Measurements from ENCODE around the gene PNPLA7. TPM values are rescaled to one million over a fixed set of nuclear protein-coding genes. Genes with fewer than 3 reads are reported as not detected.
"Not testable (repeated sequence)": the region's sequence is repeated elsewhere in the genome, so short reads cannot be mapped to it uniquely, and the experiment has no call there.

Gene PNPLA7
- total RNA-seq, 1 donor, result 2.3 TPM

GRCh38 chr9:137516144-137516917, 33.9 kb downstream of the PNPLA7 start:
- H3K27me3 ChIP-seq (ENCODE audit: insufficient read depth, low read length), result no peaks in the 10 kb centered on the region
- no peak overlapping the region for H3K4me3 ChIP-seq (ENCODE audit: low read length)

GRCh38 chr9:137515338-137515724, 34.9 kb downstream of the PNPLA7 start:
- no peak overlapping the region for H3K4me3 ChIP-seq (ENCODE audit: low read length)
- H3K9me3 ChIP-seq (ENCODE audit: low read depth, low read length), result no peaks in the 10 kb centered on the region
- no peaks in the 10 kb centered on the region for H3K4me1 ChIP-seq (ENCODE audit: insufficient read depth, low read length)
- no peaks in the 10 kb centered on the region for H3K27me3 ChIP-seq (ENCODE audit: insufficient read depth, low read length)

More at GRCh38 chr9:137516144-137516917, 33.9 kb downstream of the PNPLA7 start:
- Histone ChIP-seq H3K4me1 (ENCODE audit: insufficient read depth, low read length) (no peaks in the 10 kb centered on the region), H3K9me3 (ENCODE audit: low read depth, low read length) (no peaks in the 10 kb centered on the region)

GRCh38 chr9:137514691-137515337, 35.4 kb downstream of the PNPLA7 start:
- Histone ChIP-seq H3K4me1 (ENCODE audit: insufficient read depth, low read length) (no peaks in the 10 kb centered on the region), H3K9me3 (ENCODE audit: low read depth, low read length) (no peaks in the 10 kb centered on the region), H3K27me3 (ENCODE audit: insufficient read depth, low read length) (no peaks in the 10 kb centered on the region), H3K4me3 (ENCODE audit: low read length) (no peak overlapping the region)

DNA sequence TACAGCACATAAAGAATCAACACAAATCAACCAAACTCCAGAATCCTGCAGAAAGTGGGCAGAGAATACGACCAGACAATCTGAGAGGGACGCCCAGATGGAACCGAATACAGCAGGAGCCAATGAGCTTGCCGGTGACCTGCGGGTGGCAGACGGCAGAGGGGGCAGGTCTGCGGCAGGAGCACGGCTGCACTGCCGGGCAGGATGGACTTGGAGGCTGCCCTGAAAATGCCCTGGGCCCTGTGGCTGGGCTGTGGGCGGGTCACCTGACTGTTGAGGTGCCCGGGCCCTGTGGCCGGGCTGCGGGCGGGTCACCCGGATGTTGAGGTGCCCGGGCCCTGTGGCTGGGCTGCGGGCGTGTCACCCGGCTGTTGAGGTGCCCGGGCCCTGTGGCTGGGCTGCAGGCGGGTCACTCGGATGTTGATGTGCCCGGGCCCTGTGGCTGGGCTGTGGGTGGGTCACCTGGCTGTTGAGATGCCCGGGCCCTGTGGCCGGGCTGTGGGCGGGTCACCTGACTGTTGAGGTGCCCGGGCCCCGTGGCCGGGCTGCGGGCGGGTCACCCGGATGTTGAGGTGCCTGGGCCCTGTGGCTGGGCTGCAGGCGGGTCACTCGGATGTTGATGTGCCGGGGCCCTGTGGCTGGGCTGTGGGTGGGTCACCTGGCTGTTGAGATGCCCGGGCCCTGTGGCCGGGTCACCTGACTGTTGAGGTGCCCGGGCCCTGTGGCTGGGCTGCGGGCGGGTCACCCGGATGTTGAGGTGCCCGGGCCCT, 36.2 kb downstream of the PNPLA7 start:
- H3K9me3 ChIP-seq (ENCODE audit: low read depth, low read length); H3K4me1 ChIP-seq (ENCODE audit: insufficient read depth, low read length); H3K27me3 ChIP-seq (ENCODE audit: insufficient read depth, low read length); H3K4me3 ChIP-seq (ENCODE audit: low read length): not testable (repeated sequence)

GRCh38 chr9:137513136-137513535, 37.1 kb downstream of the PNPLA7 start:
- H3K4me3 ChIP-seq (ENCODE audit: low read length); H3K4me1 ChIP-seq (ENCODE audit: insufficient read depth, low read length); H3K27me3 ChIP-seq (ENCODE audit: insufficient read depth, low read length); H3K9me3 ChIP-seq (ENCODE audit: low read depth, low read length): not testable (repeated sequence)

GRCh38 chr9:137511758-137512463, 38.3 kb downstream of the PNPLA7 start:
- Histone ChIP-seq H3K9me3 (ENCODE audit: low read depth, low read length) (no peaks in the 10 kb centered on the region), H3K4me3 (ENCODE audit: low read length) (no peak overlapping the region), H3K27me3 (ENCODE audit: insufficient read depth, low read length) (no peaks in the 10 kb centered on the region), H3K4me1 (ENCODE audit: insufficient read depth, low read length) (no peaks in the 10 kb centered on the region)

DNA sequence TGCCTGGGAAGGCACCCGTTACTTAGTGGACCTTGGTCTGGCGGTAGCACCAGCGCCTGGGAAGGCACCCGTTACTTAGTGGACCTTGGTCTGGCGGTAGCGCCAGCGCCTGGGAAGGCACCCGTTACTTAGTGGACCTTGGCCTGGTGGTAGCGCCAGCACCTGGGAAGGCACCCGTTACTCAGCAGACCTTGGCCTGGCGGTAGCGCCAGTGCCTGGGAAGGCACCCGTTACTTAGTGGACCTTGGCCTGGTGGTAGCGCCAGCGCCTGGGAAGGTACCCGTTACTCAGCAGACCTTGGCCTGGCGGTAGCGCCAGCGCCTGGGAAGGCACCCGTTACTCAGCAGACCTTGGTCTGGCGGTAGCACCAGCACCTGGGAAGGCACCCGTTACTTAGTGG, 39.1 kb downstream of the PNPLA7 start:
- not testable (repeated sequence) for H3K27me3 ChIP-seq (ENCODE audit: insufficient read depth, low read length); H3K4me1 ChIP-seq (ENCODE audit: insufficient read depth, low read length); H3K4me3 ChIP-seq (ENCODE audit: low read length); H3K9me3 ChIP-seq (ENCODE audit: low read depth, low read length)

DNA sequence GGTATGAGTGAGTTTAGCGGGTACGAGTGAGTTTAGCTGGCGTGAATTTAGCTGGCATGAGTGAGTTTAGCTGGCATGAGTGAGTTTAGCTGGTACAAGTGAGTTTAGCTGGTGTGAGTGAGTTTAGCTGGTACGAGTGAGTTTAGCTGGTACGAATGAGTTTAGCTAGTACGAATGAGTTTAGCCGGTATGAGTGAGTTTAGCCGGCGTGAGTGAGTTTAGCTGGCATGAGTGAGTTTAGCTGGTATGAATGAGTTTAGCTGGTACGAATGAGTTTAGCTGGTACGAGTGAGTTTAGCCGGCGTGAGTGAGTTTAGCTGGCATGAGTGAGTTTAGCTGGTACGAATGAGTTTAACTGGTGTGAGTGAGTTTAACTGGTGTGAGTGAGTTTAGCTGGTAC, 41.0 kb downstream of the PNPLA7 start:
- no peak overlapping the region for H3K4me3 ChIP-seq (ENCODE audit: low read length)
- H3K4me1 ChIP-seq (ENCODE audit: insufficient read depth, low read length), result no peaks in the 10 kb centered on the region
- H3K27me3 ChIP-seq (ENCODE audit: insufficient read depth, low read length), result no peaks in the 10 kb centered on the region
- H3K9me3 ChIP-seq (ENCODE audit: low read depth, low read length), result no peaks in the 10 kb centered on the region

DNA sequence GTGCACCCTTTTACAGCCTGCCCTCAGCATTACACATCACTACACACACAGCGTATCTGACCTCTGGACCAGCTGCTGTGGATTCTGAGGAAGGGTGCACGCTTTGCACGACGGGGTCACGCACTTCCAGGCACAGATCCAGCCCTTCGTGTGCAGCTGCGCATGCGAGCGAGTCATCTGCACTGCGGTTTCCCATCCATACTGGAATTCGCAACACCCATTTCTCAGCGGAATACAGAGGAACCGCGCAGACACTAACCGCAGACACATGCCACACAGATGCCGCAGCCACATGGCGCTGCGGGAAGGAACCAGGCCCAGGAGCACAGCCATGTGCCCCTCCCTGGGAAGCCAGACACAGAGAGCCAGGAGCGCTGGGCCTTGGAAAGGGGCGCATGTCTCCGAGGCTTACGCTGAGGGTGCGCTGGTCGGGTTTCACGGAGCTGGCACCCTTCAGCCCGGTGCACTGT, 43.5 kb downstream of the PNPLA7 start:
- no peak overlapping the region for H3K4me3 ChIP-seq (ENCODE audit: low read length)
- H3K9me3 ChIP-seq (ENCODE audit: low read depth, low read length), result no peaks in the 10 kb centered on the region
- H3K4me1 ChIP-seq (ENCODE audit: insufficient read depth, low read length), result no peaks in the 10 kb centered on the region
- no peaks in the 10 kb centered on the region for H3K27me3 ChIP-seq (ENCODE audit: insufficient read depth, low read length)

- Histone ChIP-seq H3K4me3 (ENCODE audit: low read length) (no peak overlapping the region), H3K4me1 (ENCODE audit: insufficient read depth, low read length) (no peaks in the 10 kb centered on the region), H3K9me3 (ENCODE audit: low read depth, low read length) (no peaks in the 10 kb centered on the region), H3K27me3 (ENCODE audit: insufficient read depth, low read length) (no peaks in the 10 kb centered on the region)
These were observed 43.9 kb downstream of the PNPLA7 start for GRCh38 chr9:137506274-137506673.

- Histone ChIP-seq H3K9me3 (ENCODE audit: low read depth, low read length) (no peaks in the 10 kb centered on the region), H3K27me3 (ENCODE audit: insufficient read depth, low read length) (no peaks in the 10 kb centered on the region), H3K4me3 (ENCODE audit: low read length) (no peak overlapping the region), H3K4me1 (ENCODE audit: insufficient read depth, low read length) (no peaks in the 10 kb centered on the region)
These were observed 44.6 kb downstream of the PNPLA7 start for GRCh38 chr9:137505421-137506140.

GRCh38 chr9:137504432-137504777, 45.8 kb downstream of the PNPLA7 start:
- H3K4me1 ChIP-seq (ENCODE audit: insufficient read depth, low read length), result no peaks in the 10 kb centered on the region
- H3K4me3 ChIP-seq (ENCODE audit: low read length), result no peak overlapping the region
- no peaks in the 10 kb centered on the region for H3K9me3 ChIP-seq (ENCODE audit: low read depth, low read length)
- no peaks in the 10 kb centered on the region for H3K27me3 ChIP-seq (ENCODE audit: insufficient read depth, low read length)

DNA sequence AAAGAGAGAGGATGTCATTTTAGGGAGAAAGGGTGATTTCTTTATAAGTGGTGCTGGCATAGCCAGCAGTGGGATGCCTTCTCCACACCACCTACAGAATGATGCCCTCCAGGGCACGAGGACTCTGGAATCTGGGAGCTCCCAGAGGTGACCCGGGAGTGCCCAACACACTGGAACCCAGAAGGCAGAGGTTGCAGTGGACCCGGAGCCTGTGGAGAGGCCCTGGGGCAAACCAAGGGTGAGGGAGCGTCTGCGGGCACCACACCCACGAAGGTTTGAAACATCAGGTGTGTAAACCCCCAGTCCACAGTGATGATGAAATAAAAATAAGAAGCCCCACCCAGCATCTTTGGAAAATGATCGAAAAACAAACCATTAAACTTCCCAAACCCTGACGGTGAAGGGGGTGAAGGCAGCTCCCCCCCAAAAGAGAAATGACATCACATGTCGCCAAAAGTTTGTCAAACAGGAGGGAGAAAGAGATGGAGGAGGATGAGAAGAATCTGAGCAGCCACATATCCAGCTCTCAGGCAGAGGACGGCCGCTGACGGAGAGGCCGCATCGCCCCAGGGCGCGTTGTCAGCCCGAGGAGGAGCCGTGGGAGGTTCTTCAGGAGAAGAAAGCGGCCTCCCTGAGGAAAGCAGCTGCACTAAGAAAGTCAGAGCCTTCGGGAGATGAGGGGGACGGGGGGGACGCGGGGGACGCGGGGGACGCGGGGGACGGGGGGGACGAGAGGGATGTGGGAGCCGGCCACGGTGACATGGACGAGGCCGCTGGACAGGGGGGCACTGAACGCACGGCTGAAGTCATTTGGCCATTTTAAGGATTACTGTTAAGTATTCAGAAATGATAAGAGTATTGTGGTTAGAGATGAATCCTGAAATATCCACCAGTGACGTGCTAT, 47.9 kb downstream of the PNPLA7 start:
- Histone ChIP-seq H3K9me3 (ENCODE audit: low read depth, low read length) (no peaks in the 10 kb centered on the region), H3K27me3 (ENCODE audit: insufficient read depth, low read length) (no peaks in the 10 kb centered on the region), H3K4me1 (ENCODE audit: insufficient read depth, low read length) (no peaks in the 10 kb centered on the region), H3K4me3 (ENCODE audit: low read length) (no peak overlapping the region)

- no peaks in the 10 kb centered on the region for H3K27me3 ChIP-seq (ENCODE audit: insufficient read depth, low read length)
- no peak overlapping the region for H3K4me3 ChIP-seq (ENCODE audit: low read length)
- H3K9me3 ChIP-seq (ENCODE audit: low read depth, low read length), result no peaks in the 10 kb centered on the region
- H3K4me1 ChIP-seq (ENCODE audit: insufficient read depth, low read length), result no peaks in the 10 kb centered on the region
These were observed 48.7 kb downstream of the PNPLA7 start for GRCh38 chr9:137501457-137501856.

Measured in mononuclear cell (primary cell).